ENCODE measurements around the gene TENM4. TPM values are rescaled to one million over a fixed set of nuclear protein-coding genes. Genes with fewer than 3 reads are reported as not detected.
"Not testable (repeated sequence)": the region's sequence is repeated elsewhere in the genome, so short reads cannot be mapped to it uniquely, and the experiment has no call there.

TENM4 gene
- total RNA-seq, 4 donors from 2014 or later: 2.3 to 18.9 (median 4.5) TPM

GRCh38 chr11:78829146-78829545 is 611.7 kb downstream of the TENM4 start:
- DNase-seq (ENCODE audit: low spot score) (no peak), ATAC-seq (ENCODE audit: low FRiP score) (no peak)
- TF ChIP-seq CTCF (IDR thresholded peaks at IDR 0.05): no peak

DNA sequence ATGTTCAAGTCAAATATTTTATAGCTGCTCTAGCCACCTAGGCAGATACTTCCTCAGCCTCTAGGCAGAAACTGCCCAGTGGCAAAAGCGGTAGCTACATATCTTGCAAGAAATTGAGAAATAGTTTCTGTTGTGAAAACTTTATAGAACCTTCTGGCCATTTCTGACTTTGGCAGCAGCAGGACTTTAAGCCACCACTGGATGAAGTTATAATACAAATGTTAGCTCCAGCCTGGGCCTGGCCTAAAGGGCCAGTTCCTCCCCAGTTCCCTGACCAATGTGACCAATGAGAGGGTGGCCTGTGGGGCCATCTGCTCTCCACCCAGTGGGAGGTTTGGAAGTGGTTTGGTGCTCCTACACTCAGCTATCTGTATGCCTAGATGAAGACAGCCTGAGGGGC is 612.2 kb downstream of the TENM4 start:
- DNase-seq (ENCODE audit: low spot score) (no peak), ATAC-seq (ENCODE audit: low FRiP score) (no peak)

GRCh38 chr11:78827291-78827690 is 613.5 kb downstream of the TENM4 start:
- DNase-seq (ENCODE audit: low spot score); ATAC-seq (ENCODE audit: low FRiP score): not testable (repeated sequence)

More for the DNA sequence above, 612.2 kb downstream of the TENM4 start:
- TF ChIP-seq CTCF (IDR thresholded peaks at IDR 0.05): no peak

- no peak for DNase-seq (ENCODE audit: low spot score)
- TF ChIP-seq CTCF (IDR thresholded peaks at IDR 0.05): no peak
- no peak for ATAC-seq (ENCODE audit: low FRiP score)
Measured at GRCh38 chr11:78825591-78826020, 615.2 kb downstream of the TENM4 start.

DNA sequence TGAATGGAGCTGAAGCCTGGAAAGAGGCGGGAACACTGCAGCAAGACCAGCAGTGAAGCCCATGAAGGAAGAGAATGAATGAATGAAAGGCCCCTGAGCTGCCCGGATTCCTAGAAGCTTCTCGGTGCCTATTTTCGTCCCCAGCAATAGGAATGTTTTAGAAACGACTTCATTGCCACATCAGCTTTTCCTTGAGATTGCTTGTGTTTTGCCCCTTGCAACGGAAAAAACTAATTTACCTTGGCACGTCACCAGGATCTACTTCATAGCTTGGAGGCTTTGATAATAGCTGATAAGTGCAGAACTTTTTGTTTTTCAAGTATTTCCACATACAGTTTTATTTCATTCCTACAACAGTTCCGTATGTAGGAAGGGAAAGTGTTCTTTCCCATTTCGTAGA is 617.2 kb downstream of the TENM4 start:
- TF ChIP-seq CTCF (IDR thresholded peaks at IDR 0.05): no peak
- ATAC-seq (ENCODE audit: low FRiP score) (no peak), DNase-seq (ENCODE audit: low spot score) (no peak)

DNA sequence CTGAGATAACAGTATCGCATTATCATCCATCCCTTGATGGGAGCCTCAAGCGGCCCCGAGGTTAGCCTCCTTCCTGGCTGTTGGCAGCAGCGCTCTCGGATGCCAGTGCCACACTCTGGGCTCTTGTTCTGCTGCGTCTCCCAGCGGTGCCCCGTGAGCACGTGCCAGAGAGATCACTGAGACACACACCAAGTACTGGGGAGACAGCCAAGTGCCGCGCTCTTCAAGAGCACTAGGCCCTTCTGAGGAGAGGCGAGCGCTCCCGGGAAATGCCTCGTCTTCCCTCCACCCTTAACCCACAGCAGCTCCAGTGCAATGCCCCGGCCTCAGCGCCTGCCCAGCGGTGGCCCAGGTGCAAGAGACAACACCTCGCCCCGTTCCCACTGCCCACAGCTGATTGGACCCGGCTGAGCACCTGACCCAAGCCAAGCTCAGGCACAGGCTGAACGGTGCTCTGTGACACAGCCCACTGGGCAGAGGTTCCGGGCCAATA is 617.9 kb downstream of the TENM4 start:
- no peak for DNase-seq (ENCODE audit: low spot score)
- ATAC-seq (ENCODE audit: low FRiP score): no peak
- no peak for TF ChIP-seq CTCF (IDR thresholded peaks at IDR 0.05)

DNA sequence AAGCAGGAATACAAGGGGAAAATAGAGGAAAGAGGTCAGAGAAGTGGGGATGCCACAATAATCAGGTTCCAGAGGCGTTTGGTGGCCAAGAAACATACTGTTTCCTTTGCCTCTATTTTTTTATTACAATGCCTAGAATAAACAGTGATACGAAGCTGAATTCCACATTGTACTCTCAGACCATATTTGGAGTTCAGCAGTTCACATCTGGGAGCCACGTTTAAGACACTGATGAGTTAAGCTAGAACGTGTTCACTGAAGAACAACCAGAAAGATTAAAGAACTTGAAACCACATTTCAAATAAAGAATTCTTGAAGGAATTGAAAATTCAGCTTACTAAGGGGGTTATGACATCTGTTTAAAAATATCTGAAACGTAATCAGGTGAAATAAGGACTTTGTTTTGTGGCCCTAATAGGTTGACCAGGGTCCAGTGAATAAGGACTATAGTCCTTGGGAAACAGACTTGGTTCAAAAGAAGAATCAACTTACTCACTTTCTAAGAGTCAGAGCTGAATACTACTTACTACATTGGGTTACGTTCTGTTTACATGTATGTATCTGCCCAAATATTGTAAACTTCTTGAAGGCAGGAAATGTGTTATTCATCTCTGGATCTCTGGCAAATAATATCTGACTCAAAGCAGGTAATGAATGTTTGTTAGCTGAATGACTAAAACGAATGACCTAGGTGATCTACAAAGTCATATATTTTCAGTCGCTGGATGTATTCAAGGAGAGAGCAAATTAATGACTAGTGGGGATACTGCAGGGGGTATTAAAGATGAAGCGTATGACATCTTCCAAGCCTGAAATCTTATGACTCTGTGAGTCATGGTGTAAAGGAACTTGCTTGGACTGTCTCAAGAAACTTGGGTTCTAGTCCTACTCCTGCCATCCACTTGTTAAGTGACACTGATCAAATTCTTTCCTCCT is 619.2 kb downstream of the TENM4 start:
- TF ChIP-seq CTCF (IDR thresholded peaks at IDR 0.05): no peak
- ATAC-seq (ENCODE audit: low FRiP score): no peak
- DNase-seq (ENCODE audit: low spot score): no peak

Measured in omental fat pad (tissue), 4 donors.